Urothelium cell line (cell line): ENCODE data around the gene THAP9.
"Not testable (repeated sequence)": the region's sequence is repeated elsewhere in the genome, so short reads cannot be mapped to it uniquely, and the experiment has no call there.

Experiments used
- DNase-seq: peaks from one replicate; pipeline ENCODE4 v3.0.0; 2011; ENCODE audit warnings: low spot score, mixed read lengths
- FAIRE-seq: peaks from 2 replicates; lab custom pipeline; 2011; peaks lifted over from hg19 to GRCh38; lab: Jason Lieb, UNC

Gene THAP9

GRCh38 chr4:82891707-82892466 lies 8.6 kb upstream of the THAP9 start:
- DNase-seq: no peak
- no peak for FAIRE-seq

GRCh38 chr4:82892467-82892802 lies 8.1 kb upstream of the THAP9 start:
- DNase-seq: no peak
- no peak for FAIRE-seq

- DNase-seq: no peak
- FAIRE-seq: no peak
Observed at GRCh38 chr4:82893942-82894341, 6.6 kb upstream of the THAP9 start.

GRCh38 chr4:82896755-82897154 lies 3.8 kb upstream of the THAP9 start:
- FAIRE-seq: no peak

GRCh38 chr4:82898322-82899243 lies 2.0 kb upstream of the THAP9 start:
- no peak for FAIRE-seq

More at GRCh38 chr4:82896755-82897154, 3.8 kb upstream of the THAP9 start:
- DNase-seq: no peak

GRCh38 chr4:82899374-82900065 lies 1.0 kb upstream of the THAP9 start:
- FAIRE-seq (no peak), DNase-seq (no peak)

More at GRCh38 chr4:82898322-82899243, 2.0 kb upstream of the THAP9 start:
- no peak for DNase-seq

- FAIRE-seq (no peak), DNase-seq (no peak)
Observed at GRCh38 chr4:82900066-82900410, 497 bp upstream of the THAP9 start.

- no peak for FAIRE-seq
- DNase-seq: no peak
Observed at GRCh38 chr4:82901183-82901718, 716 bp downstream of the THAP9 start.

- DNase-seq (no peak), FAIRE-seq (no peak)
Observed at GRCh38 chr4:82903737-82904136, 3.2 kb downstream of the THAP9 start.

- no peak for FAIRE-seq
- no peak for DNase-seq
Observed at GRCh38 chr4:82905205-82905604, 4.7 kb downstream of the THAP9 start.

GRCh38 chr4:82906469-82906868 lies 5.9 kb downstream of the THAP9 start:
- no peak for DNase-seq
- no peak for FAIRE-seq

- no peak for DNase-seq
- no peak for FAIRE-seq
Observed at GRCh38 chr4:82909326-82909725, 8.8 kb downstream of the THAP9 start.

GRCh38 chr4:82913305-82913704 lies 12.8 kb downstream of the THAP9 start:
- no peak for FAIRE-seq
- no peak for DNase-seq

- not testable (repeated sequence) for DNase-seq, FAIRE-seq
Observed at GRCh38 chr4:82913968-82914367, 13.4 kb downstream of the THAP9 start.

GRCh38 chr4:82918091-82918490 lies 17.6 kb downstream of the THAP9 start:
- DNase-seq: no peak
- FAIRE-seq: no peak

GRCh38 chr4:82919386-82919785 lies 18.9 kb downstream of the THAP9 start:
- DNase-seq: no peak
- FAIRE-seq: no peak

GRCh38 chr4:82921795-82922194 lies 21.3 kb downstream of the THAP9 start:
- DNase-seq: no peak

GRCh38 chr4:82930848-82931755 lies 30.6 kb downstream of the THAP9 start:
- no peak for FAIRE-seq
- no peak for DNase-seq

More at GRCh38 chr4:82921795-82922194, 21.3 kb downstream of the THAP9 start:
- FAIRE-seq: no peak

- FAIRE-seq (no peak), DNase-seq (no peak)
Observed at GRCh38 chr4:82934441-82934840, 33.9 kb downstream of the THAP9 start.

- FAIRE-seq: no peak
Observed at GRCh38 chr4:82939414-82939813, 38.9 kb downstream of the THAP9 start.

More at GRCh38 chr4:82939414-82939813, 38.9 kb downstream of the THAP9 start:
- no peak for DNase-seq
